Measurements from ENCODE around the gene ZXDC.

ZXDC gene

DNA sequence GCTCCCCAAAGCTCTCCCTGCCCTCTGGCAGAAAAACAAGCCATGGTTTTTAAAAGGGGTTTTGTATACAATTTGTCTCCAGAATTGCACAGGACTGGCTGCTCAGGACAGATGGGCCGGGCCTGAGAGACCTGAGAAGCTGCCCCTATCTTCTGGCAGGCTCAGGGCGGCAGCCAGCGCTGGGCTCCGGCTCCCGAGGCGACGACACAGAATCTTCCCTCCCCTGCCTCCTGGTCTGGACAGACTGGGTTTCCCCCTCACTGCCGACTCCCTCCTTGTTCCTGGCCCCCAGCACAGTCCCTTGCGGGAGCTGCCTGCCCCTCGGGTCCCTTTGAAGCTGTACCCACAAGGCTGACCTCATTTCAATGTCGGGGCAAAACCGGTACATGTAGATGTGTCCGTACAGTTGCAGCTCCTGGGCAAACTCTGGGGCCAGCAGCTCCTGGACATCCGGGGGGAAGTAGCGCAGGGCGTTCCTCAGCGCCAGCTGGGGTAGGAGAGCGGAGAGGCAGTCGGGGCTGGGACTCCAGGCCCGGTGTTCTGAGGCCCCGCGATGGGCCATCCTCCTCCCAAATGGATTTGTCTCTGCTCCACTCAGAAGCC, 34.7 kb upstream of the ZXDC start:
- no peak for DNase-seq (ENCODE audit: low spot score)

DNA sequence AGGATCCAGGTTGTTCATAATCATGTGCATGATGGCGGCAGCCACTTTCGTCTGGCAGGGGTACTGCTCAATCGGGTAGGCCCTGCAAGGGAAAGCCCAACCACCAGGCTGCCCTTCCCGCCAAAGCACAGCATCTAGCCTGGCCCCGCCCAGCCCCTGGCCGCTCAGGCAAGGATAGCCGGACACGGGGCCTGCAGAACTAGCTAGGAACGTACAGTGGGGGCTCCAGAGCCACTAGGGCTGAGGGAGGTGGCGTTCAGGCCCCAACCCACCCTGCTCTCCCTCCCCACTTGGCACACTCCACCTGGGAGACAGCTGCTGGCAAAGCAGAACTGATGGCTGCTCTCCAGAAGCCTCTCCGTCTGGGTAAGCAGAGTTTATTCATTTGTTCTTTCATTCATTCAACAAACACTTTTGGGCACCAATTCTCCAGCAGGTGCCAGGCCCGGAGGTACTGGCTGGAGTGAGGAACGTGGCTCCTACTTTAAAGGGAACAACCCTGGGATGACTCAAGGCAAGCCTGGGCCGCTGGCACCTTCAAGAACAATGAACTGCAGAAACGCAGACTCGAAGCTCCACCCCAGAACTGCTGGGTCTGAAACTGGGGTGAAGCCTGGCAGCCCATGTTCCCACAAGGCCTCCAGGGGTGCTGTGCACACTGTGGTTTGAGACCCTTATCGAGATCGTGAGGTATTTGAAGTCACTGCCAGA, 34.1 kb upstream of the ZXDC start:
- no peak for DNase-seq (ENCODE audit: low spot score)

DNA sequence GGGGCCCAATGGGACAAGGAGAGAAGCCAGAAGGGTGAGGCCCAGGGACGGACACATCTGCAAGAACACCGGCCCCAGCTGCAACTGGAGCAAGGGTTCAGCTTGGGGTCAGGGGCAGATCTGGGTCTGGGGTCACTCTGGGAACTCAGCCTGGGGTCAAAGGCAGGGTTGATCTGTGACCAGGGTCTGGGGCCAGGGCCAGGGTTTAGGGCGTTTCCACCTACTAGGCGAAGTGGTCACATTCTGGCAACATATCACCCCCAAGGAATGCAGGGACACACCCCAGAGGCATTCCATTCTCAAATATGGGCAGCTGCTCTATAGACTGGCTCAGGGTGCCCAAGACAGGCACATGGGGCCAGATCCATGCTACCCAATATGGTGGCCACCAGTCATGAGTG, 32.9 kb upstream of the ZXDC start:
- DNase-seq (ENCODE audit: low spot score), result no peak

DNA sequence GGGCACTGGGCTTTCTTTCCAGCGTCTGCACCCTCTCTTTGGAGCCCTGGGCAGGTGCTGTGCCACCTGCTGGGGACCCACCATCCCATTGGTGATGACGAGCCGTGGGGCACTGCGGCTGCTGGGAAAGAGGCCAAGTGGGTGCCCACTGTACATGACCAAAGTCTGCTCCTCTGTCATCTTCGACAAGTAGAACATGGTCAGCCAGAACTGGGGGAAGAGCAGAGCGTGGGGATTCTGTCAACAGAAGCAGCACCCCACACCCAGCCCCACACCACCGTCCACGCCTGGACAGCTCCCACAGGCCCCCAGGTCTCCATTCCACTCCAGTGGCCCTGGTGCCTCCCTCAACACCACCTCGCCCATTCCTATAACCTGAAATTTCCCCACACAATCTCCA, 32.2 kb upstream of the ZXDC start:
- no peak for DNase-seq (ENCODE audit: low spot score)

DNA sequence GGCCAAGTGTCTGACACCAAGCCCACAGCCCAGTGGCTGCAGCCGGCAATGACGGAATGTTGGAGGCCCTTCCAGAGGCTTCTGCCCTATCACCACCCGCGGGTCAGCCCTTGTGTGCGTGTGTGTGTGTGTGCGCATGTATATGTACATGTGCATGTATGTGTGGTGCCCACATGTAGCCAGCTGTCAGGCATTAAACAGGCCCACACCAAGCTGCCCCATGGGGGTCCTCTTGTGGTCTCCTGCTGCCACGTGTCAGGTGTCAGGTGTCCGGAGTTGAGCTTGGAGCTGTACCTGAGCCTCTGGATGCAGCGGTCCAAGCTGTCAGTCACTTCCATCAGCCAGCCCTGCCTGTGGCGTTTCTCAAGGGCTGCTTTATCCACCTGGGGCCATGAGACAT, 28.0 kb upstream of the ZXDC start:
- DNase-seq (ENCODE audit: low spot score), result no peak

DNA sequence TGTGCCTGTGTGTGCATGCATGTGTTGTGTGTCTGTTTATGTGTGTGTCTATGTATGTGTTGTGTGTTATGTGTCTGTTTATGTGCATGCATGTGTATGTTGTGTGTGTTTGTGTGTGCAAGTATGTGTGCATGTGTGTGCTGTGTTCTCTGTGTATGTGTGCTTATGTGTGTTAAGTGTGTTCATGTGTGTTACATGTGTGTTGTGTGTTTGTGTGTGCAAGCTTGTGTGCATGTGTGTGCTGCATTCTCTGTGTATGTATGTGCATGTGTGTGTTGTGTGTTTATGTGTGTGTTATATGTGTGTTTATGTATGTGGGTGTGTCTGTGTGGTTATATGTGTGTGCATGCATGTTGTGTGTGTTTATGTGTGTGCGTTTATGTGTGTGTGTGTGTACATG, 27.0 kb upstream of the ZXDC start:
- no peak for DNase-seq (ENCODE audit: low spot score)

DNA sequence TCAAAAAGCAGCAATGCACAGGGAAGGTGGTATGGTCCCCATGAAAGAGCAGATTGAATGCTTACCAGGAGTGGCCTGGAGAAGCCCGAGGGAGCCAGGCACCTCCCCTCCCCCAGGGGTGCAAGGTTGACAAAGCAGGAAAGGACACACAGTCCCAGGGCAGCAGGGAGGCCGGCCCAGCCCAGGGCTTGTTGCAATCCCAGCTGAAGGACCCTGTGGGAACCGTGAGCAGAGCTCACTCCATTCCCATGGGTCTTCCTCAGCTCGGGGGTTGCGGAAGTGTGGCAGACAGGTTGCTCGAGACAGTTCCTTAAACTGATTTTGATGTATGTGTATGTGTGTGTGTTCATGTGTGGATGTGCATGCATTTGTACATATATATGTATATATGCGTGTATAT, 26.0 kb upstream of the ZXDC start:
- DNase-seq (ENCODE audit: low spot score), result no peak

DNA sequence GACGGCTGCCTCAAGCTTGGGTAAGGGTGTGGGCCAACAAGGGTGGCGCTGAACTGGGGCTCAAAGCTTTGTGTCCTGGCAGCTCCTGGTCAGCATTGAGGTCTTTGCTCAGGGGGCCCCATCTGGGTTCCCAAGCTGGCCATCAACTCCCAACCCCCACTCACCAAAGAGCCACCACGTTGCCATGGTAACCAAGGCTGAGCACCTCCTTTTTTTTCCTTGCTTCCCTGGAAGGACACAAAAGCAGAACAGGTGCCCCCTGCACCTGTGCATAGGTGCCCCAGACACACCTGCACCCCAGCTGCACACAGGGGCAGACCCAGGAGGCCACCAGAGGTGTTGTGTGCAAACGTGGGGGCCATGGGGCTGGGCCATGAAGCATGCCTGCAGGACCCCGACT, 25.4 kb upstream of the ZXDC start:
- DNase-seq (ENCODE audit: low spot score), result no peak

DNA sequence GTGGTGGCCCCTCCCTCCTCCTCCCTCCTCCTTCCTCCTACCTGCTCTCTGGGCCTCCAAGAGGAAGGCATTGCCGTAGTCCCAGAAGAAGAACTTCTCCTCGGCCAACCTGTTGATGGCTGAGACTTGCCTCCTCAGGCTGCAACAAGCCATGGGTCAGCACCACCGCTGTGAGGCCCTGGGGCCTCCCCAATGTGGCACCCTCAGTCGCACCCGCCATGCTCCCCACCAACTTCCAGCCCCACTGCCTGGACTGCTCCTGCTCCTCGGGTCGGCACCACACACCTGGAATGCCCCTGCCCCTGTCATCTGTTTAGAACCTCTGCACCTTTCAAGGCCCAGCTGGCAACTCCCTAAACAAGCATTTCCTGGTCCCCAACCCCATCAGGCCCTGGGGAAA, 24.3 kb upstream of the ZXDC start:
- DNase-seq (ENCODE audit: low spot score), result no peak

DNA sequence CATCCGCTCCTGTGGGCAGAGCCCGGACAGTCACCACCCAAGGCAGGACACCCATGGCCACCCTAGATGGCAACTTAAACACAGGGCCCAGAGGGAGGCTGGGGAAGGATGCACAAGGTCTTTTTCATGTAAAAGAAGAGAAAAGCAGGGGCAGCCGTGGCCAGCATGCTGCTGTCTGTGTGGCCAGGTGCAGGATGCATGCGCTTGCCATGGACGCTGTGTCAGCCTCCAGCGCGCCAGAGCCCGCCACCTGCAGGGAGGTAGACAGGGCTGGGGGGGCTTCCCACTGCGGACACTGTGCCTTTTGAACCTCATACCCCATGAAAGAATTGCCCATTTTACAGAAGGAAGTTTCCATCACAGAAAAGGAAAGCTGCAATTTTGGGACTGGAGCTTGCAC, 23.7 kb upstream of the ZXDC start:
- DNase-seq (ENCODE audit: low spot score), result no peak

DNA sequence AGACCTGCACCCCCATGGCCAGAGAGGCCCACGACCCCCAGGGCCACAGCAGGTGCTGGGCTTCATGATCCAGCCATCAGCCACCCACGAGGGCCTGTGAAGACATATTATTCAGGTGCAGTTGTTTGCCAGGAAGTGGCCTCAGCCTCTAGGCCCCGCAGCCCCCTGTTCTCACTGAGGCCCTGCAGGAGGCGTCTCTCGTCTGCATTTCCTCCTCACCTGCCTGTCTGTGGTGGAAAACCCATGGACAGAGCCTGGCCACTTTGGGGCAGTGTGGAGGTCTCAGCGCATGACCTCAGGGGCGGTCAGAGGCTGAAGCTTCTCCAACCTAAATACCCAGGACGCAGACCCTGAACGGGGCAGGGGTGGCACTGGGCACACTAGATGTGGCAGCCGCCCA, 23.2 kb upstream of the ZXDC start:
- DNase-seq (ENCODE audit: low spot score), result no peak

DNA sequence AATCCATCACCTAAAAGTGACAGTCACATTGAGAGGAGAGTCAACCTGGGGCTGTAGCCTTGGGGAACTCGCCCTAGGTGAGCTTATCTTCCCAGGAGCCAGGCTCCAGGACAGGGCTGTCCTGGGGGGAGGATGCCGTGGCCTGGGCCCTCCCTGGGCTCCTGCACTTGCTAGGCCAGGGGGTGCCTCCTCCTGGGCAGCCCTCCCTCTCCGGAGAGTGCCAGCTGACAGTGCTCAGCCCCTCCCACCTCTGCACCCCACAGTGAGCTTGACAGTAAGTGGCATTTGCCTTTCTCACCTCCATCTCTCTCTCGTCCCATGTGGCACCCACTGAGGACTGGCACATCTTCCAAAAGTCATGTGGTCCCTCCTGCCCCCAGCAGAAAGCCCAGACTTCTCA, 22.8 kb upstream of the ZXDC start:
- DNase-seq (ENCODE audit: low spot score), result no peak

DNA sequence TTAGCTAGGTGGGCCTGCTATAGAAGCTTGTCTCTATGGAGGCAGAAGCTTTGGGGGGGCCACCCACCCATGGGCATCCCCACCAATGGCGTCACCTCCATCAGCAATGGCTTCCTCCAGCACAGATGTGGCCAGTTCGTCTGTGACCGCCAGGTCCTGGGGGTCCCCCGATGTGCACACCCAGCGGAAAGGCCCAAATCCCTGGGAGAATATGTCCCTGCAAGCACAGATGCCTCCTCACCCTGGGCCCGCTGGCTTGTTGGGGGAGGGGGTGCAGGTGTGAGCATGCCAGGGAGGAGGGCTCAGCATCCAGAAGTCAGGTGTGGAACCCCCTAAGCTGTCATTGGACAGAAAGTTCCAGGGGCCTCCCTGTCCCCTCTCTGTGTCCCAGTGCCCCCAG, 22.3 kb upstream of the ZXDC start:
- DNase-seq (ENCODE audit: low spot score), result no peak

DNA sequence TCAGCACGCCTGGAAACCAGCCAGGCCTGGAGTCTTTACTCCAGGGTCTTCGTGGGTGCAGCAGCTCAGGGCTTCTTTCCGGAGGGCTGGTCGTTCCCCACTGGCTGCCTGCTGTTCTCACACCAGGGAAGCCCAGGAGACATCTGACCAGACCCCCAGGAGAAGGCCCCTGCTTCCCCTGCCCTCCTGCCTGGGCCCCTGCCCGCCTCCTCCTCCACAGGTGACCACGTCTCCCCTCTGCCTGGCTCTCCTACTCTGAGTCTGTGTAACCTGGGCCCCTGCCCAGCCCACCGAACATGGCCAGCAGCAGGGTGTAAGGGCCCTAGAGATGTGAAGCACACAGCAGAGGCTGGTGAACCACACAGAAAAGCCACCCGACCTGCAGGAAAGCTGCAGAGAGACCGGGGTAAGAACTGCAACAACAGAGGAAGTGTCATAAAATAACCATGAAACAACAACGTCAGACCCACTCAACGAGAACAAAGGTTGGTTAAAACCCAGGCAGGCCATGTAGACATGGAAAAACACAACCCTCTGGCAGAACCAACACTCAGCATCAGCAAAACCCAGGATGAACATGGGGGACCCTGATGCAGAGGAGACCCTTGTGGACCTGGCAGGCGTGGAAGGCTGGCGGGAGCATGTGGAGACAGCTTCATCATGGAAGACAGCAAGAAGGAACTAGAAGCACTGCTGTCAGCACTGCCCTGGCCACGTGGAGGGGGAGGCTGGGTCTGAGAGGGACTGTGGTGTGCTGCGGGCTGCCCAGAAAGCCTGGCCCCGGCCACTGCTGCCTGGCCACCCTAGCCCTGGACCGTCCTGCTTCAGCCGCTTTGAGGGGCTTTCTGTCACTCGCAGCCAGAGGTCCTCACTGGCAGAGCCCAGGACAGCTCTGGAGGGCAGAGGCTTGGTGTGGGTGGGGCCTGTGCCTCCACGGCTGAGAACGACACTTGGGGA, 21.5 kb upstream of the ZXDC start:
- no peak for DNase-seq (ENCODE audit: low spot score)

DNA sequence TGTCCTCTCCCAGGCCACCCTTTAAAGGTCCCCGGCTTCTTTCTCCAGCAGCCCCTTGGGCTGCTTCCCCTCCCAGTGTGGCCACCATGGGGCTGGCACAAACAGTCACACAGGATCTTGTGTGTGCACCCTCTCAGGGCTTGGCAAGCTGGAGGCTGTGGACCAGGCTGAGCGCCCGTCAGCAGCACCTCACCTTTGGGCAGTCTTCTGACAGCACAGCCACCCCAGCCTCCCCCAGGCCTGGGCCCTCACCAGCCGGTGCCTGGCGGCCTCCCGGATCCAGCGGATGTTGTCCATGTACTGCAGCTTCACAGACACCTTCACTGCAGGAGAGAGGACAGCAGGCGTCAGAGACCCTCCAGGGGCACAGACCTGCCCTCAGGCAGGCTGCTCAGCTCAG, 20.1 kb upstream of the ZXDC start:
- DNase-seq (ENCODE audit: low spot score), result no peak

DNA sequence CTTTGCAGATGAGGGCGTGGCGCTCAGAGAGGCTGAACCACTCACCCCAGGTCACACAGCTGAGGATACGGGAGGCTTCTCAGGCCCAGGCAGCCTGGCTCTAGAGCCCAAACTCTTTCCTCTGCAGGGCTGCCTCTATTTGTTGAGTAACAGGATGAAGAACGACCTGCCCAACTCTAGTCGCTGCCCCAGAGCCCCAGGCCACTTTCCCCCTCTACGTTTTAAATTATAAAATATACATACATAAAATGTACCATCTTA, 19.2 kb upstream of the ZXDC start:
- DNase-seq (ENCODE audit: low spot score), result no peak

DNA sequence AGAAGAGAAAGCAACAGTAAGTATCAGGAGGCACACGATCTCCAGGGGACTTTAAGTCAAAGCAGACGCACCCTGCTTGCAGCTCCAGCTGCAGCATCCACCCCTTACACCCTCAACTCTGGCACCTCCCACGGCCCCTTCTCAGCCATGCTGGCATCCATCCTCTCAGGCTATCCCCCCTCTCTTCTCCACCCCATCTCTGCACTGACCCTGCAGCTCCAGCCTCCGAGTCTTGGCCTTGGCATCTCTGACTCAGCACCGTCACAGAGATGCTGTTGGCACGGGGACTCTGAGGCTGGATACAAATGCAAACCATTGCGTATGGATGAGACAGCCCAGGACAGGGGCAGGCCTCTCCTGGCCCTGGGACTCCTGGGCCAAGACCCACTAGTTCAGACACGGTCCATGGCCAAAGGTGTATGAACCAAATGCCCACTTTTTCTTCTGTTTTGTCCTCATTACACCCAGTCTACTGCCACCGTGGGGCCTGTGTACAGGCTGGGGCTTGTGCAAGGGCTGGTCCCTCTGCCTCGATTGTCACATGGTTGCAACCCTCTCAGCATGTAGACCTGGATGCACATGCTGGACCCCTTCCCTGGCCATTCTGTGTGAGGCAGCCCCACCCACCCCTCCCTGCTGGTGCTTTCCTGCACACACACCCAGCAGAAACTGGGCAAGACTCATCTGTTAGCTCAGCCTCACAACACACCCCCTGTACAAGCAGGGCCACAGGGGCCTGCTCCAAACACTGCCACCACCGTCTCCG, 18.7 kb upstream of the ZXDC start:
- DNase-seq (ENCODE audit: low spot score), result no peak

DNA sequence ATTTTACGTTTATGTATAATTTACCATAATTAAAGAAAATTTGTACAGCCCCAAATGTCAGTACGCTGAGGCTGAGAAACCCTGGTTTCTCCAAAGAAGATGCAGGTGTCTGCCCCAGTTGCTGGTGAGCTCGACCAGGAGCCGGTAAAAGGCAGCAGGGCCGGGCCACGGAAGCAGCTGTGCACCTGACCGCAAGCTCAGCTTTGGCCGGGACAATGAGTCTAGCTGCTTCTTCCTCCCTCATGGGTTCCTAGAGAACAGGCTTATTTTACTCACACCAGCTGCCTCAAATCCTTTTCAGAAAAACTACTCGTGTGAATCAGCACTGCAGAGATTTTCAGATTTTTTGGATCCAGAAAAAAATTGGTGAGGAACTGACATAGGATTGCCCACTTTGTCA, 18.0 kb upstream of the ZXDC start:
- no peak for DNase-seq (ENCODE audit: low spot score)

DNA sequence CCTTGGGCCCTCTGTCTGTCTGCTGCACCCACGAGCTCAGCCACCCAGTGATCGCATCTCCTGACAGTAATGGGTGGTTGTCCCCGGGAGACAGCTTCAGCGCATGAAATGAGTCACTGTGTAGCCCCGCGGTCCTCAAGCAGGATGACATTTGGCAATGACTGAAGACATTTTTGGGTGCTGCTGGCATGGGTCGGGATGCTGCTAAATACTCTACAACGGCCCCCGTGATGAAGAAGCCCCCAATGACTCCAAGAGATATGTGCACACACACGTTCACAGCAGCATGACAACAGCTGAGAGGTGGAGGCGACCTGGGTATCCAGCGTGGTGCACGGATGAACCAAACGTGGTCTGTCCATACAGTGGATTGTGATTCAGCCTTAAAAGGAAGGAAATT, 17.4 kb upstream of the ZXDC start:
- no peak for DNase-seq (ENCODE audit: low spot score)

DNA sequence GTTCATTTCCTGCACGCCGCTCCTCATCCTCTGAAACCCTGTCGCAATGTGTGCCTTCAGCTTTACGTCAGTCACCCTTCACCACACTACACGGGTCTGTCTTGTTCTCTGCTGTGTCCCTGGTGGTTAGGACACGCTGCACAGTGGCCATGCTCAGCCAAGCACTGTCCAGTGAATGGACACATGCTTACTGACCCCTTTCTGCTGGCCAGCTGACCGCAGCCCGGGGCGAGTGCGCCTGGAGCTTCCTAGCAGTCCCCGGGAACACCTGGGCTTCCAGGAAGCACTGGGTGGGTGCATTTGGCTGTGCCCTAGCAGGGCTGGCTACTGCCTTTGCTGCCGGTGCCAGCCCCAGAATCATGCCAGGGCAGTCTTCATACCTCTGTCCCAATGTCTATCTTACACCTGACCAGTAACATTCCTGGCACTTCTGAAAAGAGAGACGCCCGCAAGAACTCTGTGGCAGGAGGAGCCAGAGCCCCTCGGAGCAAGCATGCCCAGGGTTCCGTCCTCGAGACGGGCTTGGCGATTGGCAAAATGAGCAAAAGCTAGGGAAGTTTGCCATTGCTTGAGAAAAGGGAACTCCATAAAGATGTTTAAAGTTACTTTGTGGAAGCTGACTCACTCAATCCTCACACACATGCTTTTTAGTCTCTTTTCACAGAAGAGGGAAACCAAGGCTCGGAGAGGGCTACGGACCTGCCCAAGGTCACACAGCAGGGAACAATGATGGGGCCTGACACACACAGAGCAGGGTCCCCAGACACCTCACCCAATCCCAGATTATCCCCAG, 15.7 kb upstream of the ZXDC start:
- no peak for DNase-seq (ENCODE audit: low spot score)

DNA sequence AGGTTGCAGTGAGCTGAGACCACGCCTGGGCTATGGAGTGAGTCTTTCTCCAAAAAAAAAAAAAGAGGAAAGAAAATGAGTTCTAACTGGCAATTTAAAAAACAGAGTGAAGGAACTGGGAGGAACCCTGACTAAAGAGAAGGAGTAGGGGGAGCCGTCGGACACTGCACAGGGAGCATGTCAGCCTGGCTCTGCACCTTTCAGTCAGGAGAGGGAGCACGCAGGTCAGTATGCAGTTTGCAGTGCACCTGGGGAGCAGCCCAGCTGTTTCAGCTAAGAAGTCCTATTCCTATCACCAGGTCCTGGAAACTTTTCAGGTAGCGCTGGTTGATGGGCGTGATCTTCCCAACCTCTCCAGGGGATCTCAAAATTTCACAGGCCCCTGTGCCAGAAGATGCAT, 14.9 kb upstream of the ZXDC start:
- DNase-seq (ENCODE audit: low spot score), result no peak
